Lower leg skin (tissue), 4 donors: ENCODE measurements around the gene LDB2. TPM values are rescaled to one million over a fixed set of nuclear protein-coding genes. Genes with fewer than 3 reads are reported as not detected.
A peak's percentile ranks its signal among the peaks of the same experiment; 100 is the strongest.
"Not testable (repeated sequence)": the region's sequence is repeated elsewhere in the genome, so short reads cannot be mapped to it uniquely, and the experiment has no call there.

ENCODE experiments used
- DNase-seq, 2 donors: peaks; one replicate each; pipeline ENCODE4 v3.0.0-alpha.2; 2019; ENCODE audit warnings: low spot score in 2 of 2
- H3K4me3 ChIP-seq: fragments of 200-600 bp; sonication (generic); 2 replicates; pipeline ENCODE4 v1.5.1; 2017; ENCODE audit warnings: mild to moderate bottlenecking, low read depth; ENCODE audit not compliant: poor library complexity, severe bottlenecking
- POLR2A ChIP-seq, 2 donors: fragments of 450-650 bp; IDR thresholded peaks; one replicate each; pipeline ENCODE4 v1.6.1; 2016 to 2017; ENCODE audit warnings: antibody characterized with exemption in 2 of 2, mild to moderate bottlenecking in 1 of 2, moderate library complexity in 1 of 2
- WGBS, 2 donors: methylation state at CpG; one replicate each; pipeline ENCODE4 v1.1.5; 2018; 5-methylcytosine and 5-hydroxymethylcytosine counted together
- intact Hi-C: fragments of 100-400 bp; cut with DNase I; formaldehyde crosslinking; loops from one replicate; pipeline ENCODE4 v1.15.0; 2023; ENCODE audit warnings: low total_unique reads
- total RNA-seq, 4 donors: library from RNA; depleted of rRNA; stranded (reverse); fragments of >200 nt; gene quantifications; one replicate each; pipeline ENCODE4 v1.1.0, GENCODE V29; 2016
- TF ChIP-seq, protein P1 (sequence below), 3 donors: fragments of 450-650 bp; IDR thresholded peaks; one replicate each; pipeline ENCODE4 v1.5.1; 2016; ENCODE audit warnings: antibody characterized with exemption in 3 of 3, mild to moderate bottlenecking in 3 of 3, moderate library complexity in 2 of 3

LDB2 gene
- total RNA-seq, 4 donors from 2014 or later: 5.4 to 14.0 (median 7.8) TPM

DNA sequence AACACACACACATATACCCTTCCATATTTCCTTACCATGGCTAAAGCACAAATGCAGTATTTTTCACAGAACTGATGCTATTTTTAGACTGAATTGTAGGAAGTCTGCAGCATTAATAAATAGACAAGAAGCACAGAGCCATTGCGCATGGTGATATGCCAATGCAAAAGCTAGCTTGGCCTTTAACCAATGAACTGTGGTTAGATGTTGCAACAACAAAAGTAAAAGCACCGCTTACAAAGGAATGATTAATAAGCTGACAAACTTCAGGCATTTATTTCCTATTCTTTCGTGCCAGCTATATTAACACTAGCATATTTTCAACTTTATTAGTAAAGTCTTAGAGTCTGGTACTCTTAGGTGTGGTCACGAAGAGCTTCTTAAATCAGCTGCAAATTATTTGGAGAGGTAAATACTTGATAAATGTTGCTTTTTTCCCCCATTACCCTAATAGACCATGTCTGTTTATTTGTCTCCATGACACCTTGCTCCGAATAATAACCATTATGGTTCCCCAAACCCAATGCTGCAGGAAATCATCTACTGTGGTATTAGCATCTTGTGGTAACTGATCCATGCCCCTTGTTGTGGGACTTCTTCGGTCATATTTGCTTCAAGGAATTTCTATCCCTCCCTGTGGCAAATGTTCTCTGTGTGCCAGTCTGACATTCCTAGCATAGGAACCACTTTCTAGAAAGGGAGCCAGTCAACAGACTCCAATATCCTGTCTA is 366.0 kb downstream of the LDB2 start:
- intact Hi-C loops: no loop called here
- WGBS, 2 donors: 17 to 26% methylated on average over 6 of the region's 6 CpGs

DNA sequence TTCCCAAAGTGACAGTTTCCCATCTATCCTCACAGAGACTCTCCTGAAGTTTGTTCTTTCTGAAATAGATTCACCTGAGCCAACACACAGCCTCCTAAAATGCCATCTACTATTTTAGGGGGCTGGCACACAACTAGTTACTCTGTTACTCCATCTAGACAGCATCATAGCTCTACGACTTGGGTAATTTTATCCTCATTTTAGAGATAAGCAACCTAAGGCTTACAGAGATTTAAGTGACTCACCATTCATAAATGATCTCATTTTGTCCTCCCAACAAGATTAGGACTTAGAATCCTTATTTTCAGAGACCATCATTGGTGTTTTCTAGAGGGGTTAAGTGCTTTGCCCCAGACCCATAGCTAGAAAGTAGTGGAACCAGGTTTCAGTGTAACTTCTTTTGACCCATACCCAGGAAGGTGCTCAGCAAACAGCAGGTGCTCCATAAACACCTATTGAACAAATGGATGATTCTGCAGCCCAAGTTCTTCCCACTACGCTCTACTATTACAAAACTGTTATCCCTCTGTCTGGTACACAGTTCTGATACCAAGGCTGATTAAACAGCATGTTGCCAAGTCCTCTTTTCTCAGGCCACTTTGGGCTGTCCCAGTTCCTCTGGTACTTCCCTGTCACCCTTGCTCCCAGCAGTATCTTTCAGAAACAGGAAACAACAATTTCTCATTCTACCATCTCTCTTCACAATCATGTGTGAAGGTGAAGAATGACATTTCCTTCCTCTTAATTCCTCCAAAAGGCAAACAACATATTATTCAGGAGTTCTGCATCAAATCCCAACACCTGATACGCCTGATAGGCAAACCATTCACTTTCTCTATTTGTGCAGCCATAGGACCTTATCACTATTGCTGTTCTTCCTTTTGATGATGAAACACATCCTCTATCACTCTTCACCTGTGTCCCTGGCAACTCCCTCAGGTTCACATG is 367.5 kb downstream of the LDB2 start:
- 71 to 79% methylated on average over 3 of the region's 3 CpGs for WGBS, 2 donors
- TF ChIP-seq, protein P1, sequence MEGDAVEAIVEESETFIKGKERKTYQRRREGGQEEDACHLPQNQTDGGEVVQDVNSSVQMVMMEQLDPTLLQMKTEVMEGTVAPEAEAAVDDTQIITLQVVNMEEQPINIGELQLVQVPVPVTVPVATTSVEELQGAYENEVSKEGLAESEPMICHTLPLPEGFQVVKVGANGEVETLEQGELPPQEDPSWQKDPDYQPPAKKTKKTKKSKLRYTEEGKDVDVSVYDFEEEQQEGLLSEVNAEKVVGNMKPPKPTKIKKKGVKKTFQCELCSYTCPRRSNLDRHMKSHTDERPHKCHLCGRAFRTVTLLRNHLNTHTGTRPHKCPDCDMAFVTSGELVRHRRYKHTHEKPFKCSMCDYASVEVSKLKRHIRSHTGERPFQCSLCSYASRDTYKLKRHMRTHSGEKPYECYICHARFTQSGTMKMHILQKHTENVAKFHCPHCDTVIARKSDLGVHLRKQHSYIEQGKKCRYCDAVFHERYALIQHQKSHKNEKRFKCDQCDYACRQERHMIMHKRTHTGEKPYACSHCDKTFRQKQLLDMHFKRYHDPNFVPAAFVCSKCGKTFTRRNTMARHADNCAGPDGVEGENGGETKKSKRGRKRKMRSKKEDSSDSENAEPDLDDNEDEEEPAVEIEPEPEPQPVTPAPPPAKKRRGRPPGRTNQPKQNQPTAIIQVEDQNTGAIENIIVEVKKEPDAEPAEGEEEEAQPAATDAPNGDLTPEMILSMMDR (IDR thresholded peaks at IDR 0.05): no peak
- no peak for TF ChIP-seq POLR2A (IDR thresholded peaks at IDR 0.05)
- intact Hi-C loops: no loop called here
- DNase-seq: no peak
- no peak overlapping the region for H3K4me3 ChIP-seq

More for the DNA sequence above, 366.0 kb downstream of the LDB2 start:
- no peak overlapping the region for H3K4me3 ChIP-seq
- TF ChIP-seq POLR2A (IDR thresholded peaks at IDR 0.05): no peak
- TF ChIP-seq, protein P1 (IDR thresholded peaks at IDR 0.05): no peak
- peak in 1 of 2 donors; percentile 36 for DNase-seq

DNA sequence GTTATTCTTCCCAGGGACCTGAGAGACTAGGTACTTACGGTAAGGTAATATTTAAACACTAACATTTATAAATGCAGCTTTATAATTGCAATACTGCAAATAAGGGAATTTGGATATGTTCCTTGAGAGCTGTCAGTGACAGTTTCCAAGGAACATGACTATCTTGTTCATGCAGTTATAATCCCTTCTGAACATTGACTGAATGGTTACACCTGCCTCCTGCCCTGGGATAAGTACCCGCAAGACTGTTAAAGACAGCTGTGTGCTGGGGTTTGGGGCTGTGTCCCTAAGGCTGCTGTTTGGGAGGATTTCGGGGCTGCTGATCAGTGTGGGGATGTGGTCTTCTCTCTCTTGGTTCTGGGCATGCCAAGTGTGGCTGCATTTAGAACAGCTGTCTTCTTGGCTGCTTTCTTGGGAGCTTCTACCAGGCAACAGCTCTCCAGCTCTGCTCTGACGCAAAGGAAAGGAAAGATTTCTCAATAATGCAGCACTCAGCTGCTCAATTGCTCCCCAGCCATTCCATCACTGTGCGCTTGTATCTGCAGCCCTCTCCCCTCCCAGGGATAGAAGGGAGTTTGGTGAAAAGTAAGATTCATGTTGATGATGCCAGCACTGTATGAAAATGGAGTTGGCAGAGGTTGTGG is 373.4 kb downstream of the LDB2 start:
- no peak overlapping the region for H3K4me3 ChIP-seq
- intact Hi-C loops: no loop called here
- TF ChIP-seq, protein P1 (IDR thresholded peaks at IDR 0.05): no peak
- TF ChIP-seq POLR2A (IDR thresholded peaks at IDR 0.05): no peak
- no peak for DNase-seq
- WGBS, 2 donors: 84 to 86% methylated on average over 5 of the region's 5 CpGs

DNA sequence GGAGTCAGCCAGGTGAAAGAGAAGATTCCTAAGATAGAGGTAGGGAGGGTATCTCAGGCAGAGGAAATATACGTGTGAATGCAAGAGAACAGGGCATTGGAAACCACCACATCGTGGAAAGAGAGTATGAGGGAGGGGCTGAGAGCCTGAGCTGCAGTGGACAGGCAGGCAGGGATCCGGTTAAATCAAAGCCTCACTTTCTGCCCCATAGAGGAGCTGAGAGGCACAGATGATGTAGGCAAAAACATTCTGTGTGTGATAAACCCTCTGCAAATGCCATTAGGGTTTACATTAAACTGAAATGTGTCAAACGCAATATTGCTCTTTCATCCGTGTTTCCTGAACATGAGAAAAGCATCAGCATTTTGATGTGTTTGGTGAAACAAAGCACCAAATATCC is 374.0 kb downstream of the LDB2 start:
- 69 to 72% methylated on average over 5 of the region's 5 CpGs for WGBS, 2 donors
- DNase-seq: no peak
- TF ChIP-seq, protein P1 (IDR thresholded peaks at IDR 0.05): no peak
- TF ChIP-seq POLR2A (IDR thresholded peaks at IDR 0.05): no peak
- no peak overlapping the region for H3K4me3 ChIP-seq
- intact Hi-C loops: no loop called here

DNA sequence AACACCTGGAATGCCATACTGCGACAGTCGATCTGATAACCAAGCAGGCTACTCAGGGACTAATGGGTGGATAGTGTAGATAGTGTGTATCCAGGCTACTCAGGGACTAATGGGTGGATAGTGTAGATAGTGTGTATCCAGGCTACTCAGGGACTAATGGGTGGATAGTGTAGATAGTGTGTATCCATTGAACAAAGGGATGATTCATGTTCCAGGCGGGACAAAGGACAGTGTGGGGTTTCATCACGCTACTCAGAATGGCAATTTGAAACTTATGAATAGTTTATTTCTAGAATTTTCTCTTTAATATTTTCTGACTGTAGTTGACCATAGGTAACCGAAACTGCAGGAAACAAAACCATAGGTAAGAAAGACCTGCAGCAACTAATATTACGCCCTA is 374.9 kb downstream of the LDB2 start:
- 89 to 93% methylated on average over 6 of the region's 6 CpGs for WGBS, 2 donors
- DNase-seq, intact Hi-C loops, H3K4me3 ChIP-seq: not testable (repeated sequence)
